NCI-H82 treated with DMSO at 0.1 percent for 48 hours (cell line): ENCODE measurements around the gene ZG16B.

Experiments
- DNase-seq: peaks from one replicate; lab custom pipeline; 2025; ENCODE audit not compliant: unreplicated experiment; lab: John Stamatoyannopoulos, UW

ZG16B gene, protein sequence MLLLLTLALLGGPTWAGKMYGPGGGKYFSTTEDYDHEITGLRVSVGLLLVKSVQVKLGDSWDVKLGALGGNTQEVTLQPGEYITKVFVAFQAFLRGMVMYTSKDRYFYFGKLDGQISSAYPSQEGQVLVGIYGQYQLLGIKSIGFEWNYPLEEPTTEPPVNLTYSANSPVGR

GRCh38 chr16:2829501-2830354, at the start of gene ZG16B:
Gene ZG16B (plus strand): TSS chr16:2830303. CDS start chr16:2830442, 139 bp downstream.
- DNase-seq: no peak

DNA sequence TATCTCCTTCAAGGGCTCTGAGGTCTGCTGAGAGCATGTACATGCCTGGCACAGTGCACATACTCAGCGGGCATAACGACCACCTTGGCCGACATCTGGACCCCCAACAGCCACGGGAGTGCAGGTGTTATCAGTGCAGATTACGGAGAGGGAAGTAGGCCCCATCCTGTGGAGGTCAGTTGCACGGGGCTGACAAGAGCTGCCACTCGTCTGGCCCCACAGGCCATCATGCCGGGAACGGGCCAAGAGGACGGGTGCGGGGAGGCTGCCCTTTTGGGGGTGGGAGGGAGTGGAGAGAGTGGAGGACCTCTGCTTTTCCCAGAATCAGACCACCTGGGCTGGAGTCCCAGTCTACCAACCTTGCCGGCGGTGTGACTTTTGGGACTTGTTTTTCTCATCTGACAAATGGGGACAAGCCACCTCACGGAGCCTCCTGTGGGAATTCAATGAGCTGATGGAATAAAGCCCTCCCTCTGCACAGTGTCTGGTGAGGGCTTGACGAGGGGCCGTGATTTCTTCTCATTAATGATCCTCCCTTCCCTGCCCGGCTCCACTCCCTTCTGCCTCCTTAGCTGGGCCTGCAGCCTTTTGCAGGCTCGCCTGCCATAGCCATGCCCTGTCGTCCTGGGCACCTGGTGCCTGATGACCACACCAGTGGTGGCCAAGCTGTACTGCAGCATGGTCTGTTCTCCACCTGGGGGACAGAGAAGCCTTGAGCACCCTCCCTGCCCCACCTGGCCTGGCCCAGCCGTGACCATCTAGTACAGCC, 47.3 kb upstream of the ZG16B start:
- no peak for DNase-seq

- DNase-seq: no peak
Observed at GRCh38 chr16:2783581-2784357, 46.3 kb upstream of the ZG16B start.

DNA sequence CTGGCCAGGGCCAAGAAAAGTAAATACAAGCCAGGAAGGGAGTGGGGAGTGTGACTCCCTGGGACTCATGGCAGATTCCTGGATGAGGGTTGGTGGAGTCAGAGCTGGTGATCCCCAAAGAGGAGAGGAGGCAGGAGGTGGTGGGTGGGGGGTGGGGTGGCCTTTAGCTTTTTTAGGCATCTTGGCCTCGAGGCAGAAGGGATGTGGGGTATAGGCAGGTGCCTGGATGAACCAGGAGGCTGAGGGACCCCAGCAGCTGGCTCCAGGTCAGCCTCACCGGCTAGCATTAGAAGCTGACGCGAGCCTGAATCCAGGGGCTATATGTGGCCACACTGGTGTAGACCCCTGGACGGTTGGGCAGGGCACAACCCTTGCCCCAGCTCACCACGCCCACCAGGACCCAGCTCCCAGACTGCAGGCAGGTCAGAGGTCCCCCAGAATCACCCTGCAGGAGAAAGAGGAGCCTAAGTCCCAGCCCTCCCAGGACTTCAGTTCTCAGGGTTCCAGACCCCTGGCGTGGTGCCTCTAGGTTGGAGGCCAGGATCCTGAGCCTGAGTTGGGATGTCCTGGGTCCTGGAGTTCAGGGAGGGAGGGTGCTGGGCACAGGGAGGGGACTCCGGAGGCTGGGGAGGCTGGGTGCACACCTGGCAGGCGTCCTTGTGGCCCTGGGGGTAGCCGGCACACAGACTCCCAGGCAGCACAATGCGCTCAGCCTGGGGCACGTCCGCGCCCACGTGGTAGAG, 45.6 kb upstream of the ZG16B start:
- no peak for DNase-seq

DNA sequence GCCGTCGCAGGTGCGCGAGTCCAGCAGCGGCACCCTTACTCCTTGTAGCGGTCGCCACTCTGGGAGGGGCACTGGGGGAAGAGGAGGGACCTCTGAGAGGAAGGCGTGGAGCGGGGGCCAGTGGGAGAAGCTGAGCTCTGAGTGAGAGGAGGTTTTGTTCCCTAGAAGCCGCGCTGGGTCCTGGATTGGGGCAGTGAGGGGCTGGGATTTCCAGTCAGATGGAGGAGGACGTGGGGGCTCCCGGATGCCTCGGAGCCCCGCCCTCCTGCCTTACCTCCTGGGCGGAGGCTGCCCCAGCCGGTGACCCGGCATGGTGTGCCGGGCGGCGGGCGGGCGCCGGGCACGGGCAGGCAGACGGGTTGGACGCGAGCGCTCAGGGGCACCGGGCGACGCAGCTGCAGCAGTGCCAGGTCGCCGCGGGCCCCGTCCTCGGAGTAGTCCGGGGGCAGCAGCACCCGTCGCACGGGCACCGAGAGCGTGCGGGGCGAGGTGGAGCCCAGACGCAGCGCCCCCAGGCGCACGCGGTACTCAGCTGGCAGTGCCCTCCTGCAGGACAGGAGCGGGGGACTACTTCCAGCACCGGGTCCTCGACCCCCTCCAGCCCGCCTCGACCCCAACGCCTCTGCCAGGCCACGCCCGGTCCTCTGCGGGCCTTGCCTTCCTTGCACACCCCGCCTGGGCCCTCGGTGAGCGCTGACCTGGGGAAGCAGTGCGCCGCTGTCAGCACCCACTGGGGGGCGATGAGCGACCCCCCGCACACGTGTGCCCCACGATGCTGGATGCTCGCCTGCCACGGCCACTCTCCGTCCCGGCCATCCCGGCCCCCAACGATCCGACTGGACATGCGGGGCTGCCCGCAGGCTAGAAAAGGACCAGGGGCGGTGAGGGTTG, 44.8 kb upstream of the ZG16B start:
- no peak for DNase-seq

GRCh38 chr16:2786061-2786825, 43.9 kb upstream of the ZG16B start:
- no peak for DNase-seq

GRCh38 chr16:2786826-2787151, 43.3 kb upstream of the ZG16B start:
- DNase-seq: no peak

DNA sequence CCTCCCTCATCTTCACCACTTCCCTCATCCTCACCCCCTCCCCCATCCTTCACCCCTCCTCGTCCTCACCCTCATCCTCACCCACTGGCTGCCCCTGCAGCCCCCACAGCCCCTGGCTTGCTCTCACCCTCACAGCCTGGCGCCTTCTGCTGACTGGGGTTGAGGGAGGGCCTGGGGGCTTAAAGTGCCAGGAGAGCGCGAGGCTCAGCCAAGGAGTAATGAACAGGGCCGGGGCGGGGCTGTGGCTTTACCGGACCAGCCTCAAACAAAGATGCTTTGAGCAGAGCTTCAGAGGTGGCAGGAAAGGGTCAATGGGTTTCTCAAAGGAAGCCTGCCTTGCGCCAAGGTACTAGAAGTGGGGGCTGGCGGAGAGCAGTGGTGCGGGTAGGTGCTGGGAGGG, 42.7 kb upstream of the ZG16B start, which contains the start of gene PRSS33:
TSS of gene PRSS33 (minus strand) at position 155 of the 400 bp plus-strand sequence. CDS start 1,013 bp downstream, outside the sequence.
- no peak for DNase-seq

- no peak for DNase-seq
Observed at GRCh38 chr16:2787961-2788360, 42.1 kb upstream of the ZG16B start.

- DNase-seq: no peak
Observed at GRCh38 chr16:2790631-2791030, 39.5 kb upstream of the ZG16B start.

DNA sequence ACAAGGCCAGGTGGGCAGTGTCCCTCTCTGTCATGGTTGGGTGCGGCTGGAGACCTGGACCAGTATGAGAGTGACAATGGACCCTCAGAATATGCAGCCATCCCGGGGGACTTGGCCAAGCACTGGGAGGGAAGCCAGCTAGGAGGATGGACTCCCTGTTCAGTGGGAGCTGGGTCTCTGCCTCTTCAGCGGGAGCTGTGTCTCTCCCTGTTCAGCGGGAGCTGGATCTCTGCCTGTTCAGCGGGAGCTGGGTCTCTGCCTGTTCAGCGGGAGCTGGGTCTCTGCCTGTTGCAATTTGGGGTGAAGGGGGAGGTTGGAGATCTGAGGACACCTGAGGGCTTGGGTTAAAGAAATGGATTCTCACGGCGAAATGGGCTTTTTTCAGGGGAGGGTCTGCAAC, 38.9 kb upstream of the ZG16B start:
- DNase-seq: no peak

- DNase-seq: no peak
Observed at GRCh38 chr16:2792940-2793339, 37.2 kb upstream of the ZG16B start.

DNA sequence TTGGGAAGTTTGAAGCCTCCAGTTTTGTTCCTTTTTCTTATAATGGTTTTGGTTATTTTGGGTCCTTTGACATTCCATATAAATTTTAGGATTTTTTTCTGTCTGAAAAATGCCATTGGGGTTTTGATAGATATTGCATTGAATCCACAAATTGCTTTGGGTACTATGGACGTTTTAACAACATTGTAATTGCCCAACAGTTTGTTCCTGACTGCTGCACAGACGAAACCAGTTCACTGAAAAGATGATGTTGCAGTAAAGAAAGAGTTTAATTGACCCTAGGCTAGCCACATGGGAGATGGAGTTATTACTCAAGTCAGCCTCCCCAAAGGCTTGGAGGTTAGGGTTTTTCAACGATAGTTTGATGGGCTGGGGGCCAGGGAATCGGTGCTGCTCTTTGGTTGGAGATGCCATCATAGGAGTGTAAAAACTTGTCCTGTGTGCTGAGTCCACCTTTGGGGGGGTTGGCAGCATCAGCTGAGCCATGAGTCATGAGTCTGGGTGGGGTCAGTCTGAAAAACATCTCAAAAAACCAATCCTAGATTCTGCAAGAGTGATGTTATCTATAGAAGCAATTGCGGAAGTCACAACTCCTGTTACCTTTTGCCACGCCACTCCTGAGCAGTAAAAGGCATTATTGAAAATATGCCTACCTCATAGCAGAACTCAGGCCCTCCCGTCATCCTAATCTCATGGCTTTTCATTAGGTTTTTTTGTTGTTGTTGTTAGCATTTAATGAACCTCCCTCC, 34.5 kb upstream of the ZG16B start:
- DNase-seq: no peak

DNA sequence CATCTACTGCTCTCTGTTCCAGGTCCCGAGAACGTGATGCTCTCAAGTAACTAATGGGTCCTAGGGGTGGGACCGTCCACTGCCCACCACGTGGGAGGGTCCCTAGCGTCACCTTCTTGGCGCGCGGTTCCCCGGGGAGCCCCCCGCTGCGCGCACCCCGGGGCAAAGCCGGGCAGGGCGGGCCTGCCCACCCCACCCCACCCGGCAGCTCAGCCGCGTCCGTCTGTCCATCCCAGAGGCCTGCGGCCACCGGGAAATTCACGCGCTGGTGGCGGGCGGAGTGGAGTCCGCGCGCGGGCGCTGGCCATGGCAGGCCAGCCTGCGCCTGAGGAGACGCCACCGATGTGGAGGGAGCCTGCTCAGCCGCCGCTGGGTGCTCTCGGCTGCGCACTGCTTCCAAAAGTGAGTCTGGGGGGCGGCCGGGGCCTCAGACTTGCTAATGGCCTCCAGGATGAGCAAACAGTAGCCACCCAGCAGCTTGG, 31.3 kb upstream of the ZG16B start:
- no peak for DNase-seq

- no peak for DNase-seq
Observed at GRCh38 chr16:2799205-2799858, 30.8 kb upstream of the ZG16B start.

DNA sequence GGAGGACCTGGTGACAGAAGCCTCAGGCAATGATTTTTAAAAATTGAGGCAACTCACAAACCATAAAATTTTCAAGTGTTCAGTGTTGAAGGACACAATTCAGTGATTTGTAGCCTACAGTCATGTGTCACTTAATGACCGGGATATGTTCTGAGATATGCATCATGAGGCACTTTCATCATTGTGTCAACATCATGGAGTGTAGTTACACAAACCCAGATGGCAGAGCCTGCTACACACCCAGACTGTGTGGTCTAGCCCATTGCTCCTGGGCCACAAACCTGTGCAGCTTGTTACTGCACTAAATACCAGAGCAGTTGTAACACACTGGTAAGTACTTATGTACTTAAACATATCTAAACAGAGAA, 30.3 kb upstream of the ZG16B start:
- no peak for DNase-seq

GRCh38 chr16:2803545-2804195, 26.4 kb upstream of the ZG16B start:
- no peak for DNase-seq
